GM12872 (cell line): ENCODE measurements around the gene IPO11.

Experiments
- CTCF ChIP-seq: IDR thresholded peaks from 3 replicates; pipeline ENCODE4 v1.5.1; 2011; ENCODE audit warnings: low read depth, mild to moderate bottlenecking, low read length, moderate library complexity; ENCODE audit not compliant: insufficient read depth

The IPO11 gene

DNA sequence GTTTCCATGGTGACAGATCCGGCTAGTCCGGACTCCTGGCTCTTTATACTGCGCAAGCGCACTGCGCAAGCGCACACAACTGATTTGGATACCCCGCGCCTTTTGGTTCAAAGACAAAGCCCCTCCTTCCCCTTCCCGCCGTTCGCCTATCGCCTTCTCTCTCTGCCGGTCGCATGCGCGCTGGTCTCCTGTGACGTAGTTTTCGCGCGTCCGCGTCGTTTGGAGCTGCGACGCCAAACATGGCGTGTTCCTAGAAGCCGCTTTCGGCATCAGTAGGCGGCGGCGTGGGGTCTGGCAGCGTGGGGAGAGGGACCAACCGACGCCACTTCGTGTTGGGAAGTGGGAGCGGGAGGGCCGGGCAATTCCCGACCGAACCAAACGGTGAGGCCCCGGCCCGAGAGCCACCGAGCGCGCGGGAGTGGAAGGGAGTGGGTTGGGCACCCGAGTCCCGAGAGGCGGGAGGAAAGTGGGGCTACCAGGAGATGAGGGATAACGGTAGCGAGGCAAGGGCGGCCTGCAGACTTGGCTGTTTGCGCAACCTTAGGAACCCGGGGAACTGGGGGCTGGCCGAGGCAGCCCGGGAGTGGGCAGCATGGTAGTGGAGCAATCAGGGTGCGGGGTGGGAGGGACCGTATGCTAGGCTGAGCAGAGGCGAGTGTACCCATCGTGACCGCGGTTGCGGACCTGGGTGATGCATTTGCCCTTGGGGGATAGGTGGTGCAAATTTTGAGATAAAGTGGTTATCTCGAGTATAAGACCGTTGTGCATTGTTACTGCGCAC is at the start of gene IPO11:
Gene IPO11, plus strand, starts transcription at position 215 of the 781 bp plus-strand sequence. CDS start 24,517 bp downstream, outside the sequence.
- TF ChIP-seq CTCF, result no peak

DNA sequence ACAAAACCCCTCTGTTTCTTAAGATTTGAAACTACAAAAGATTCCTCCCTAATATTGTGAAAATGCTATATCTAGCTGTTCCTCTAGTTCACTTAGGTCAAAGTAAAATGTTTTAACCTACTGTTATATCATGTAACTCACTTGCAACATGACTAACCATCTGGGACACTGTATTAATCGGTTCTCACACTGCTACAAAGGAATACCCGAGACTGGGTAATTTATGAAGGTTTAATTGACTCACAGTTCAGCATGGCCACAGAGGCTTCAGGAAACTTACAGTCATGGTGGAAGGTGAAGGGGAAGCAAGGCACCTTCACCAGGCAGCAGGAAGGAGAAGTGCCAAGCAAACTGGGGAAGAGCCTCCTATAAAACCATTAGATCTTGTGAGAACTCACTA is 43.5 kb upstream of the IPO11 start:
- no peak for TF ChIP-seq CTCF

- TF ChIP-seq CTCF, result no peak
Observed at GRCh38 chr5:62371409-62371808, 41.2 kb upstream of the IPO11 start.

DNA sequence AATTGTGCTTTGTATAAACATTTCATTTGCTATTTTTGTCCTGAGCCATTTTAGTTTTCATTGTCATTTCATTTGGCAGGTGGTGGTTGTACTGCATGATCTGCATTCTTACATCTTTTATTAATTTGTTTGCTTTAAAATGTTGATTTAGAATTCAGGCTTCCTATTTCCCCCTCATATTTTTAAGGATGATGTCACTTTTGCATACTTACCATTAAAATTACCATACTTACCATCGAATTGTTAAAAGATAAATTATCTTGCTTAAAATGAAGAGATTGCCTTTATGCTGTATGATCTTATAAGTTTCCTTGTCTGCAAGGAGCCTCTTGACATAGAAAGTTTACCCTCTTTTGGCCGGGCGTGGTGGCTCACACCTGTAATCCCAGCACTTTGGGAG is 40.0 kb upstream of the IPO11 start:
- TF ChIP-seq CTCF, result no peak

DNA sequence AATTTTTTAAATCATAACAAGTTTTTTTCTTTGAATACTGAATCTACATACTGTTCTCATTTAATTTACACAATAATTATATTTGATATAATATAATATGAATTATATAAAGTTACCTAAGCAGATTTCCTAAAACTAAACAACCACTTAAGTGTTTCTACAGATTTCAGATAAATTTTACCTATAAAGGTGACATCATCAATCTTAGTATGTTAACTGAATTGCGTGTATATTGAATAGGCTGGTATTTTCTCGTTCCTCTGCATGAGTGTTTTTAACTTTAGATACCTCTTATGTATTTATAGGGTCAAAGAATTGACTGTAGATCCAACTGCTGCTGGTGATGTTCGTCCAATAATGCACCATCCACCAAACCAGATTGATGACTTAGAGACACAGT is 39.2 kb upstream of the IPO11 start:
- TF ChIP-seq CTCF, result no peak

DNA sequence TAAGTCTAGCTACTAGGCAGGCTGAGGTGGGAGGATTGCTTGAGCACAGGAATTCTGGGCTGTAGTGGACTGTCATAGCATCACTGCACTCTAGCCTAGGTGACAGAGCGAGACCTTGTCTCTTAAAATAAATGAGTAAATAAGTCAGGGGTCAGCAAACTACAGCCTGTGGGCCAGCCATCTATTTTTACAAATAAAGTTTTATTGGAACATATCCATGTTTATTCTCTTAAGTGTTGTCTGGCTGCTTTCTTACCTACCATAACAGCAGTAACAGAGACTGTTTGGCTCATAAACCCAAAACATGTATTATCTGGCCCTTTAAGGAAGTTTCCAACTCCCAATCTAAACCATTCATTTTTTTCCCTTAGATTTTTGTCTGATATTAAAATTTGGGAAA is 38.5 kb upstream of the IPO11 start:
- TF ChIP-seq CTCF, result no peak

DNA sequence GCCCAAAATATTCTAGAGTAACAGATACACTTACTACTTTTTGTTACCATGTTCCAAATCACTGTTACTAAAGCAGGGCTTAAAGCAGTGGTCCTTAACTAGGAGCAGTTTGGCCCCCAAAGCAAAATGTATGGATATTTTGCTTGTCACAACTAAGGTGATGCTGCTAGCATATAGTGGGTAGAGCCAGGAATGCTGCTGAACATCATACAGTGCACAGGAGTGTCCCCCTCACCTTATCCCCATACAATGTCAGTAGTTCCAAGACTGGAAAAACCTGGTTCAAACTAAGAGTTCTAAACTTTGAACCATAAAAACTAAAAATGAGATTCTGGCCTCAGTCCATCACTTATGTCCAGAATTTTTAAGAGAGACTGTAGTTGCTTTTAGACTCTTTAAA is 36.9 kb upstream of the IPO11 start:
- TF ChIP-seq CTCF, result no peak

DNA sequence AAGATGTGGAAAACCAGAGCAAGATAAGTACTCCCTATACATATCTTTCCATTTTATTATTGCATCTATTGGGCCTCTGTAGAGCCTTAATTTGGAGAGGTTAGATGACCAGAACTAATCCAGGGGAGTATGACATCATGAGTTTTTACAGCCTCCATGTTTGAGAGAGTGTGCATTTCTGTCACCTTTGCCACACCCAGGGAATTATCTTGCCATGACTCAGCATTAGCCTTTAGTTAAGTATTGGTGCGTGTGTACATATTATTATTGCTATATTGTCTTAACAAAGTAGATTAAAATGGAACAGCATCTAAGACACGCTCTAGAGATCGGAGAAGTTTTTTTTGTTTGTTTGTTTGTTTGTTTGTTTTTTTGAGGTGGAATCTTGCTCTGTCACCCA is 36.5 kb upstream of the IPO11 start:
- TF ChIP-seq CTCF, result no peak
